ENCODE data around the gene F12.

DNA sequence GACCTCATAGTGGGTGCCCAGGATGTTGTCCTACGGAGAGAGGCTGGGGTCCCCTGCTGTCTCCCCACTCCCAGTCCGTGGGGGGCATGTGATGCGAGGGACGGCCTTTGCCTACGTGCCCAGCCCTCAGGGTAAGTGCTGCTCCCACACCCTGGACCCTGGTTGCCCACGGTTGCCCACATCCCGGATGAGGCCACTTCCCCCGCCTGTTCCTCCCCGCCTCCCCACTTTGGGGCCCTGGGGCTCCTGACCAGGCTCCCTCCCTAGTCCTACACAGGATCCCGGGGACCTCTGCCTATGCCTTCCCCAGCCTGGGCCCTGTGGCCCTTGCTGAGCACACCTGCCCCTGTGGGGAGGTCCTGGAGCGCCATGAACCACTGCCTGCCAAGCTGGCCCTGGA is 23.6 kb downstream of the F12 start:
- TF ChIP-seq, protein P1, sequence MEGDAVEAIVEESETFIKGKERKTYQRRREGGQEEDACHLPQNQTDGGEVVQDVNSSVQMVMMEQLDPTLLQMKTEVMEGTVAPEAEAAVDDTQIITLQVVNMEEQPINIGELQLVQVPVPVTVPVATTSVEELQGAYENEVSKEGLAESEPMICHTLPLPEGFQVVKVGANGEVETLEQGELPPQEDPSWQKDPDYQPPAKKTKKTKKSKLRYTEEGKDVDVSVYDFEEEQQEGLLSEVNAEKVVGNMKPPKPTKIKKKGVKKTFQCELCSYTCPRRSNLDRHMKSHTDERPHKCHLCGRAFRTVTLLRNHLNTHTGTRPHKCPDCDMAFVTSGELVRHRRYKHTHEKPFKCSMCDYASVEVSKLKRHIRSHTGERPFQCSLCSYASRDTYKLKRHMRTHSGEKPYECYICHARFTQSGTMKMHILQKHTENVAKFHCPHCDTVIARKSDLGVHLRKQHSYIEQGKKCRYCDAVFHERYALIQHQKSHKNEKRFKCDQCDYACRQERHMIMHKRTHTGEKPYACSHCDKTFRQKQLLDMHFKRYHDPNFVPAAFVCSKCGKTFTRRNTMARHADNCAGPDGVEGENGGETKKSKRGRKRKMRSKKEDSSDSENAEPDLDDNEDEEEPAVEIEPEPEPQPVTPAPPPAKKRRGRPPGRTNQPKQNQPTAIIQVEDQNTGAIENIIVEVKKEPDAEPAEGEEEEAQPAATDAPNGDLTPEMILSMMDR (IDR thresholded peaks at IDR 0.05 in 8 of 11, conservative IDR thresholded peaks at IDR 0.05 in 3 of 11) = no peak
- TF ChIP-seq POLR2AphosphoS5 (IDR thresholded peaks at IDR 0.05) (no peak), POLR2A (IDR thresholded peaks at IDR 0.05) (no peak)
